Upper lobe of right lung (tissue), 1 donor: ENCODE data around the gene PDPR. TPM values are rescaled to one million over a fixed set of nuclear protein-coding genes. Genes with fewer than 3 reads are reported as not detected.
"Not testable (repeated sequence)": the region's sequence is repeated elsewhere in the genome, so short reads cannot be mapped to it uniquely, and the experiment has no call there.

ENCODE experiments used
- ATAC-seq: fragments of 200-7000 bp; cut with Tn5 transposase; one replicate; pipeline ENCODE4 v1.9.1; 2020; ENCODE audit warnings: mild to moderate bottlenecking, moderate library complexity
- DNase-seq: peaks from one replicate; pipeline ENCODE4 v3.0.0-alpha.2; 2020
- H3K27ac ChIP-seq: fragments of 200-600 bp; one replicate; pipeline ENCODE4 v1.8.0; 2022
- H3K27me3 ChIP-seq: fragments of 200-600 bp; one replicate; pipeline ENCODE4 v1.8.0; 2022; ENCODE audit warnings: mild to moderate bottlenecking
- H3K36me3 ChIP-seq: fragments of 200-600 bp; one replicate; pipeline ENCODE4 v1.8.0; 2022
- H3K4me1 ChIP-seq: fragments of 200-600 bp; one replicate; pipeline ENCODE4 v1.8.0; 2022
- H3K4me3 ChIP-seq: fragments of 200-600 bp; one replicate; pipeline ENCODE4 v1.8.0; 2022; ENCODE audit warnings: mild to moderate bottlenecking
- H3K9me3 ChIP-seq: fragments of 200-600 bp; one replicate; pipeline ENCODE4 v1.8.0; 2022
- intact Hi-C: fragments of 100-400 bp; cut with DNase I; formaldehyde crosslinking; loops from one replicate; pipeline ENCODE4 v1.11.0; 2022
- total RNA-seq: library from RNA; stranded (reverse); fragmentation: NEBNext Ultra II Directional; extraction: Animal tissue kit (Norgen Biotek cat#: 25700); gene quantifications from one replicate; pipeline ENCODE4 v1.2.1, GENCODE V29; 2021
- TF ChIP-seq, protein P1 (sequence below): fragments of 200-600 bp; IDR thresholded peaks from one replicate; pipeline ENCODE4 v1.8.0; 2022; ENCODE audit warnings: antibody characterized with exemption
- donor health status: DM: no; HTN: yes; CAD: no; lungs with severe emphysema.

Gene PDPR
- total RNA-seq, 1 donor from 2014 or later, result 20.3 TPM

DNA sequence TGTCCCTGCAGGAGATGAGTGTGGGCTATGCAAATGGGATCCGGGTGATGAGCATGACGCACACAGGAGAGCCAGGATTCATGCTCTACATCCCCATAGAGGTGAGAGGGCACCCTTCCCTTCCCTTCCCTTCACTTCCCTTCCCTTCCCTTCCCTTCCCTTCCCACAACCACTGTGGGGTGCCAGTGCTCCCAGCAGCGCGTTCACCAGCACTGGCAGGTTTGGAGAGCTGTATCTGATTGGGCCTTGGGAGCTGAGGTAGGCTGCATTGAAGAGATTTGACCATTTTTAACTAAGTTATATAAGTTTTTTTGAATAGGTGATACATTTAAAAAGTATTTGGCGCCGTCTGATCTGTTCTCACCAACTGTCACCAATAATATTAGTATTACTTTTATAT, 34.3 kb downstream of the PDPR start:
- intact Hi-C loops, H3K9me3 ChIP-seq: not testable (repeated sequence)
- H3K36me3 ChIP-seq, result peaks cover 78% of the 10 kb centered on the region

DNA sequence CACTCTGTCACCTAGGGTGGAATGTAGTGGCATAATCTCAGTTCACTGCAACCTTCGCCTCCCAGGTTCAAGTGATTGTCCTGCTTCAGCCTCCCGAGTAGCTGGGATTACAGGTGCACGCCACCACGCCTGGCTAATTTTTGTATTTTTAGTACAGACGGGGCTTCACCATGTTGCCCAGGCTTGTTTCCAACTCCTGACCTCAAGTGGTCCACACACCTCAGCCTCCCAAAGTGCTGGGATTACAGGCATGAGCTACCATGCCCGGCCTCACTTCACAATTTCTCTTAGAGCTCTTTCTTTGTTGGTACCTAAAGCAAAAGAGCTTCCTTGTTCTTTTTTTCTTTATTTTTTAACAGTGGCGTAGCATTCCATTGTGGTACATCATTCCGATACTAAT, 35.2 kb downstream of the PDPR start:
- H3K9me3 ChIP-seq, H3K27me3 ChIP-seq, intact Hi-C loops, H3K27ac ChIP-seq, H3K4me3 ChIP-seq, H3K4me1 ChIP-seq, DNase-seq, ATAC-seq: not testable (repeated sequence)
- peaks cover 80% of the 10 kb centered on the region for H3K36me3 ChIP-seq

More for the DNA sequence above, 34.3 kb downstream of the PDPR start:
- H3K27ac ChIP-seq, DNase-seq, H3K4me1 ChIP-seq, H3K4me3 ChIP-seq, ATAC-seq, H3K27me3 ChIP-seq: not testable (repeated sequence)

DNA sequence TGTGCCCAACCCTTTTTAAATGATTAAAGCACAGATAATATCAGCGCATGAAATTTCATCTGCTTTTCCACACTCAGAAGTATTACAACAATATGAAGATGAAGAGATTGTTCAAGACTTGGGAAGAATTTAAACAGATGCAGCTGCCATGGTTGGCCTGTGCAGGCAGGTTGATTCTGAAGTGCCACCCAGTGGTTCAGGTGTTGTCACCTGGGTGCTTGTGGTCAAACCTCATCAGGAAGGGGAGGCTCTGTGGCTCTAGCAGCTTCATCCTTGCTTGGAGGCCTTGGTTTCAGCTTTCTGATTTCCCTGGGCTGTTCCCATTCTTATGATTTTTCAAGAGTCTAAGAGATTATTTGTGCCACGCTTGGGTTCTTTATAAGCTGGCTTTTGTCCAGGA, 37.3 kb downstream of the PDPR start:
- no peaks in the 10 kb centered on the region for H3K9me3 ChIP-seq
- no peak overlapping the region for H3K27ac ChIP-seq
- H3K4me3 ChIP-seq, result no peak overlapping the region
- ATAC-seq (no peak), DNase-seq (no peak)
- no peaks in the 10 kb centered on the region for H3K27me3 ChIP-seq
- intact Hi-C loops, result no loop called here
- H3K36me3 ChIP-seq, result peaks cover 87% of the 10 kb centered on the region
- no peaks in the 10 kb centered on the region for H3K4me1 ChIP-seq
- TF ChIP-seq, protein P1, sequence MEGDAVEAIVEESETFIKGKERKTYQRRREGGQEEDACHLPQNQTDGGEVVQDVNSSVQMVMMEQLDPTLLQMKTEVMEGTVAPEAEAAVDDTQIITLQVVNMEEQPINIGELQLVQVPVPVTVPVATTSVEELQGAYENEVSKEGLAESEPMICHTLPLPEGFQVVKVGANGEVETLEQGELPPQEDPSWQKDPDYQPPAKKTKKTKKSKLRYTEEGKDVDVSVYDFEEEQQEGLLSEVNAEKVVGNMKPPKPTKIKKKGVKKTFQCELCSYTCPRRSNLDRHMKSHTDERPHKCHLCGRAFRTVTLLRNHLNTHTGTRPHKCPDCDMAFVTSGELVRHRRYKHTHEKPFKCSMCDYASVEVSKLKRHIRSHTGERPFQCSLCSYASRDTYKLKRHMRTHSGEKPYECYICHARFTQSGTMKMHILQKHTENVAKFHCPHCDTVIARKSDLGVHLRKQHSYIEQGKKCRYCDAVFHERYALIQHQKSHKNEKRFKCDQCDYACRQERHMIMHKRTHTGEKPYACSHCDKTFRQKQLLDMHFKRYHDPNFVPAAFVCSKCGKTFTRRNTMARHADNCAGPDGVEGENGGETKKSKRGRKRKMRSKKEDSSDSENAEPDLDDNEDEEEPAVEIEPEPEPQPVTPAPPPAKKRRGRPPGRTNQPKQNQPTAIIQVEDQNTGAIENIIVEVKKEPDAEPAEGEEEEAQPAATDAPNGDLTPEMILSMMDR, result no peak

DNA sequence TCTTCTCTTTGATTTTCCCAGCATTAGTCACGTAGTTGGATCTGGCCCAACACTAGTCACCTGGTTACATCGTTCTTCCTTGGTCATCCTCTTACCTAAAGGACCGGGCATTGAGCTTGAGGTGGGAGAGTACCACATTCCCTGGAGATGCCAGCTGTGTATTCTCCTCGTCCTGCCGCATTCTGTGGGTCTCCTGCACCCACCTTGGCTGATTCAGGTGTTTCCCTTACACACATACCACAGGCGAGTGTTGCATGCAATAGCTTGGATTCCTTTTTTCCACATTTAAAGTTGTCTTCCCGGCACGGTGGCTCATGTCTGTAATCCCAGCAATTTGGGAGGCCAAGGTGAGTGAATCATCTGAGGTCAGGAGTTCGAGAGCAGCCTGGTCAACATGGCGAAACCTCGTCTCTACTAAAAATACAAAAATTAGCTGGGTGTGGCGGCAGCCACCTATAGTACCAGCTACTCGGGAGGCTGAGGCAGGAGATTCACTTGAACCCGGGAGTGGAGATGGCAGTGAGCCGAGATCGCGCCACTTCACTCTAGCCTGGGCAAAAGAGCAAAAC, 37.9 kb downstream of the PDPR start:
- Histone ChIP-seq H3K9me3 (no peaks in the 10 kb centered on the region), H3K36me3 (peaks cover 93% of the 10 kb centered on the region), H3K27me3 (no peaks in the 10 kb centered on the region), H3K4me3 (no peak overlapping the region), H3K4me1 (no peaks in the 10 kb centered on the region), H3K27ac (no peak overlapping the region)
- intact Hi-C loops, result no loop called here
- TF ChIP-seq, protein P1, result no peak
- no peak for DNase-seq
- no peak for ATAC-seq

DNA sequence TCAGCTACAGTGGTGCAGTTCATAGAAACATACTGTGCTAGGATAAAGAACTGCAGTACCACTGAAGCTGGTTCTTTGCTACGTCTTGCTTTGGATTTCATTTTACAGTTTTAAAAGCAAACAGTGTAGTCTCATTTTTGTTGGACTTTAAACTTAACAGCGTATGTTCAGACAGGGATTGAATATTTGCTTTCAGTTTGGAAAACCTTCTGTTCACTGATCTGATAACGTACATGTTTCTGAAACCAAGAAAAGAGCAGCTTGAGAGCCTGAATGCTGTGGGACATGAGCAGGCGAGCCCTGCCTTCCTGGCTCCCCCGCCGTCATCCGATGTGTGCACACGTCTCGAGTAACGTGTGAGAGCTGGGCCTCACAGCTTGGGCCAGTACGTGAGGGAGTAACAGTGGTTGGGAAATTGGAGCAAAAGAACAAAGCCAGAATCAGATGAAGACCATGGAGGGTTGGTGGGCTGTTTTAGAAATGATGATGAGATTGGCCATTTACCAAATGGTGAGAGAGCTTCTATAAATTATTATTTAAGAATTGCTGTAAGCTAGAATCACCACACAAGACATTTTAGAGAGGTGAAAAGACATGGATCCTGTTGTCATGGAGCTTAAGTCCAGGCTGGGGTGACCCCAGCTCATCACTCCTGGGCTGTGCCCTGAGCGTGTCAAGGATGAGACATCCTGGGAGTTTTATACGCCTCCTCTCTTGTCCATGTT, 38.6 kb downstream of the PDPR start:
- TF ChIP-seq, protein P1, result no peak
- ATAC-seq (no peak), DNase-seq (no peak)
- Histone ChIP-seq H3K36me3 (peaks cover 98% of the 10 kb centered on the region), H3K4me3 (no peak overlapping the region), H3K27me3 (no peaks in the 10 kb centered on the region), H3K9me3 (no peaks in the 10 kb centered on the region), H3K27ac (no peak overlapping the region), H3K4me1 (no peaks in the 10 kb centered on the region)
- intact Hi-C loops, result no loop called here

DNA sequence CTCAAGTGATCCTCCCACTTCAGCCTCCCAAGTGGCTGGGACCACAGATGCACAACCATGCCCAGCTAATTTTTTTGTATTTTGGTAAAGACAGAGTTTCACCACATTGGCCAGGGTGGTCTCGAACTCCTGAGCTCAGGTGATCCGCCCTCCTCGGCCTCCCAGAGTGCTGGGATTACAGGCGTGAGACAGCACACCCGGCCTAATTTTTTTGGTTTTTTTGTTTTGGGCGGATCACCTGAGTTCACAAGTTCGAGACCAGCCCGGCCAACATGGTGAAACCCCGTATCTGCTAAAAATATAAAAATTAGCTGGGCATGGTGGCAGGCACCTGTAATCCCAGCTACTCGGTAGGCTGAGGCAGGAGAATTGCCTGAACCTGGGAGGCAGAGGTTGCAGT, 40.6 kb downstream of the PDPR start:
- ATAC-seq, H3K9me3 ChIP-seq, H3K27me3 ChIP-seq, H3K4me1 ChIP-seq, H3K4me3 ChIP-seq, intact Hi-C loops, DNase-seq, H3K27ac ChIP-seq: not testable (repeated sequence)
- H3K36me3 ChIP-seq, result peaks cover 100% of the 10 kb centered on the region

DNA sequence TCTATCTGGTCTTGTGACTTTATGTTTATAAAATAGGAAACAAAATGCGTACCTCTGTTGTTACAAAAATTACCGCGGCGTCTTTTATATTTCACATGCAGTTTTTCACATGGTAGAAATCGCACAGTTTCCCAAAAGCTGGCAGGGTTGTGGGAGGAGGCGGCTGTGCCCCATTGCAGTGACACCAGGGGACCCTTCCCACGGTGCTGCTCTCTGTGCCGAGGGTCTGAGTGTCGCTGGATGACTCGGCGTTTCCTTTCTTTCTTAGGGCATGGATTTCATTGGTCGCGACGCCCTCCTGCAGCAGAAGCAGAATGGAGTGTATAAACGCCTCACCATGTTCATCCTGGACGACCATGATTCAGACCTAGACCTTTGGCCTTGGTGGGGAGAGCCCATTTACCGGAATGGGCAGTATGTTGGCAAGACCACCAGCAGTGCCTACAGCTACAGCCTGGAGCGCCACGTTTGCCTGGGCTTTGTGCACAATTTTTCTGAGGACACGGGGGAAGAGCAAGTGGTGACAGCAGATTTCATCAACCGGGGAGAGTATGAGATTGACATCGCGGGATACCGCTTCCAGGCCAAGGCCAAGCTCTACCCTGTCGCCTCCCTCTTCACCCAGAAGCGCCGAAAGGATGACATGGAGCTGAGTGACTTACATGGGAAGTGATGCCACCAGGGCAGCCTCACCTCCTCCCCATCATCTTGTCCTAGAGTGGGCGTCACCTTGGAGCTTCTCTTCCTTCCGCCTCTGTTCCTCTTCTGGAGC, 42.3 kb downstream of the PDPR start:
- peak; percentile 7 for ATAC-seq
- TF ChIP-seq, protein P1, result no peak
- DNase-seq, result no peak
- Histone ChIP-seq H3K4me3 (no peak overlapping the region), H3K9me3 (no peaks in the 10 kb centered on the region), H3K27me3 (no peaks in the 10 kb centered on the region), H3K4me1 (no peaks in the 10 kb centered on the region), H3K27ac (no peak overlapping the region), H3K36me3 (peaks cover 100% of the 10 kb centered on the region)
- intact Hi-C loops, result no loop called here
